GDM1 (cell line): Measurements from ENCODE around the gene TIPIN.
"Not testable (repeated sequence)": the region's sequence is repeated elsewhere in the genome, so short reads cannot be mapped to it uniquely, and the experiment has no call there.

Experiments
- DNase-seq: peaks from one replicate; lab custom pipeline; 2025; lab: John Stamatoyannopoulos, UW

The TIPIN gene

DNA sequence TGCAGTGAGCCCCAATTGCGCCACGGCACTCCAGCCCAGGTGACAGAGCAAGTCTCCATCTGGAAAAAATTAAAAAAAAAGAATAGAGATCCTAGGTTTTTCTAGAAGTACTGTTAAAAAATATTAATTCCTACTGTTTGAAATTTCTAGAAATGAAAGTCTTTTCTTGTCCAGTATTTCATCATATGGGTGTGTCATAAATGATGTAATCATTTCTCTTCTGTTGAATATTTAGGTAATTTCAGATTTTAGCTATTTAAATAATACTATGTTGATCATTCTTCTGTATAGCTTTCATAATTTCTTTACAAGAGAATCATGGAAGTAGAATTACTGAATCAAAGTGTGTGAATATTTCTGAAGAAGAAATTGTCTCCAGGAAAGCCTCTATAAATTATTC, 24.9 kb upstream of the TIPIN start:
- DNase-seq, result not testable (repeated sequence)

GRCh38 chr15:66378814-66379430, 22.4 kb upstream of the TIPIN start:
- DNase-seq, result no peak

DNA sequence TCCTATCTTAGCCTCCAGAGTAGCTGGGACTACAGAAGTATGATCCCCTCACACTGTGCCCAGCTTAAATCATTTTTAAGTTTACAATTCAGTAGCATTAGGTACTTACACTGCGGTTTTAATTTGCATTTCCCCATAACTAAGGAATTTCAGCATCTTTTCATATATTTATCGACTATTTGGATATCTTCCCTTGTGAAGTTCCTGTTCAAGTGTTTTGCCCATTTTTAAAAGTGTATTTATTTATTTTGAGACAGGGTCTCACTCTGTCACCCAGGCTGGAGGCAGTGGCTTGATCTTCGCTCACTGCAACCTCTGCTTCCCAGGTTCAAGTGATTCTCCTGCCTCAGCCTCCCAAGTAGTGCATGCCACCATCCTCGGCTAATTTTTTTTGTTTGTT, 17.7 kb upstream of the TIPIN start:
- DNase-seq, result no peak

- no peak for DNase-seq
Measured at GRCh38 chr15:66369773-66370651, 13.5 kb upstream of the TIPIN start.

- DNase-seq, result no peak
Measured at GRCh38 chr15:66364944-66365528, 8.6 kb upstream of the TIPIN start.

DNA sequence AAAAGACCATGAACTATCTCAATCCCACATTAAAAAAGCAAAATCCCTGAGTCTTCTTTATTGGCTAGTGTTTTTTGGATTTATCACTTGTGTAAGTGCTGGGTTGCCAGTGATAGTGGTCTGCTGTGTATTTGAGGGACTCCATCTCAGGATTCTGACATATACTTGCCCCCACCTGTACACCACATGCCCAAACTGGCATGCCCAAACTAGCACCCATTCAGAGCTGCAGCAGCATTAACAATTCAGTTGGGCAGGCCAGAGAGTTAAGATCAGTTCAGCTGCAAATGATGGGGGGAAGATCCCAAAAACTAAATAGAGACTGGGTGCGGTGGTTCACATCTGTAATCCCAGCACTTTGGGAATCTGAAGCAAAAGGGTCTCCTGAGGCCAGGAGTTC, 6.3 kb upstream of the TIPIN start:
- no peak for DNase-seq

GRCh38 chr15:66361745-66362460, 5.4 kb upstream of the TIPIN start:
- not testable (repeated sequence) for DNase-seq

- no peak for DNase-seq
Measured at GRCh38 chr15:66359740-66360139, 3.3 kb upstream of the TIPIN start.

DNA sequence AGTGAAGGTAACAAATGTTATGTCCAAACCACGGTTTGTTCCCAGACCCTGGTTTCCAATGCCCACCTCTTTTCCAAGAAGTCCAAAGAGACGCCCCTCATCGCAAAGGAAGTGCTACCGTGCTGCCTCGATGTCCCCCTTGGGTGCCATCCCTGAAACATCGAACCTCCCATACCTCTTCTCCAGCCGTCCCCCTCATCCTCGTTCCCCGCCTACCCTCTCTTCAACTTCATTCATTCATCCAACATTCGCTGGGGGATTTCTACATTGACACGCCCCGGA, 467 bp downstream of the TIPIN start:
- DNase-seq, result no peak

GRCh38 chr15:66348530-66348929, 8.0 kb downstream of the TIPIN start:
- not testable (repeated sequence) for DNase-seq

DNA sequence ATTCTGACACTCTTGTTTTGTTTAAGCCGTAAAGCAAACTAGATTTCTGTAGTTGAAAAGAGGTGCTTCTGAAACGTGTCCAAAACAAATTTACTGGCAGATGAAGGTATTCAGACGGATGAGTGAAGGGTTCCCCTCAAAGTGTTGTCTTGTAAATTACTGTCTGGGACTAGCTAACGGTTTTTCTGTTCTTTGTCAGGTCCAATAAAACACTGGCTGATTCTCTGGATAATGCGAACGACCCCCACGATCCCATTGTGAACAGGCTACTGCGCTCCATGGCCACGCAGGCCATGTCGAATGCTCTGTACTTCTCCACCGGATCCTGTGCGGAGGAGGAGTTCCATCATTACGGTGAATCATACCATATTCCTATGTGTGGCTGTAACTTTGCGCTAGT, 27.7 kb downstream of the TIPIN start:
- no peak for DNase-seq

DNA sequence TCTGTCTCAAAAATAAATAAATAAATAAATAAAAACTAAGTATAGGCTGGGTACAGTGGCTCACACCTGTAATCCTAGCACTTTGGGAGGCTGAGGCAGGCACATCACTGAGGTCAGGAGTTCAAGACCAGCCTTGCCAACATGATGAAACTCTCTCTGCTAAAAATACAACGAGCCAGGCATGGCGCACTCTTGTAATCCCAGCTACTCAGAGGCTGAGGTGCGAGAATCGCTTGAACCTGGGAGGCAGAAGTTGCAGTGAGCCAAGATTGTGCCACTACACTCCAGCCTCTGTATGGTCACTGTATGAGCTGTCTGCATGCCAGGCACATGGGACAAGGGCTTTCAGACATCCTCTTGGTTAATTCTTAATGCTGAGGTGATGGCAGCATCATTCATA, 28.7 kb downstream of the TIPIN start:
- no peak for DNase-seq

- DNase-seq, result no peak
Measured at GRCh38 chr15:66326051-66326450, 30.4 kb downstream of the TIPIN start.

DNA sequence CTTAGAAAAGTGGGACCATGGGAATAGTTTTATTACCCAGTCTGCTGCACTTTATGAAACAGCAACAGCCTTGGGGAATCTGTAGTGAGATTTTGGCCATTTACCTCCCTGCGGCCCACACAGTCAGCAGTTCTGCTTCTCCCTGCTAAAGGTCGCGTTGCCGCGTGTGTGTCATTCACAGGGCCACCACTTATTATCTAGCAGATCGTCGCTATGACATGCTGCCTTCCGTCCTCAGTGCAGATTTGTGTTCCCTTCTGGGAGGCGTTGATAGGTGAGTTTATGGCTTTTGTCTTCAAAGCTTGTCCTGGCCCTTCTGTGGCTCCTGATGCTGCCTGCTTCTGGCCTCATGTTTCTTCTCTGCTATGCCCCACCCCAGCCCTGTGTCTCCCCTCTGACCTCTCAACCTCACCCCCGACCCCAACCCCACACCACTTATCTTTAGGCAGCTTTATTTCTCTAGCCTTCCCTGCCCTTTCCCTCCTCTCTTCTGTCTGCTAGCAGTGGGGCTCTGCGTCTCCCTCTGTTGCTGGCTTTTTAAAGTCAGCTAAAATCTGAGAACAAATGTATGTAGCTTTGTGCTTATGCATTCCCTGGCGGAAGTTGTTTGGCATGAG, 33.1 kb downstream of the TIPIN start:
- DNase-seq, result no peak

DNA sequence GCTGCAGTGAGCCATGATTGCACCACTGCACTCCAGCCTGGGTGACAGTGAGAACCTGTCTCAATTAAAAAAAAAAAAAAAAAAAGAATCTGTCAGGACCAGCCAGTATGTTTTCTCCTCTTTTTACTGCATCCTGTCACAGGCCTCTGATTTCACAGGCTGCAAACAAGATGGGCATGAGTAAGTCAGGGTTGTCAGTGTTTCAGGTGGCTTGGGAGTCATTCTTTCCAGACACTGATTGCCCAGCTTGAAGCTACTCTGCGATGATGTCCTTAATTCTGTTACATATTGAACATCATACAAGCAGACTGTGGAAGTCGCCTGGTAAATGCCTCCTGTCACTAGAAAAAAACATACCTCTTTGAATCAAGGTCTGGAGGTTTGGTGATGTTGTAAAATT, 44.3 kb downstream of the TIPIN start:
- DNase-seq, result no peak

GRCh38 chr15:66310786-66311185, 45.7 kb downstream of the TIPIN start:
- DNase-seq, result no peak

- no peak for DNase-seq
Measured at GRCh38 chr15:66309828-66310227, 46.7 kb downstream of the TIPIN start.

DNA sequence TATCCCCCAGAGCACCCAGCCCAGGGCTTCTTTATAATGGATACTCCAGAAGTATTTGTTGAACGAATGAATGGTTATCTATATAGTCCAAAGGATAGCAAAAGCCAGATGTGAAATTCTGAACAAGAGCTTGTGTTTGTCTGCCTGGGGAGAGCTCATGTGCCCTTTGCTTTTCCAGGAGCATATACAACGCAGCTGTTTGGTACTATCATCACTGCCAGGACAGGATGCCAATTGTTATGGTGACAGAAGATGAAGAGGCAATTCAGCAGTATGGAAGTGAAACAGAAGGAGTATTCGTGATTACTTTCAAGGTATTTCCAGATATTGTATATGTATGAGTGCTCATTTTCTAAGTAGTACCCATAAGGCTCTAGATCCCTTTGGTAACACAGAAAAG, 48.0 kb downstream of the TIPIN start:
- DNase-seq, result no peak

DNA sequence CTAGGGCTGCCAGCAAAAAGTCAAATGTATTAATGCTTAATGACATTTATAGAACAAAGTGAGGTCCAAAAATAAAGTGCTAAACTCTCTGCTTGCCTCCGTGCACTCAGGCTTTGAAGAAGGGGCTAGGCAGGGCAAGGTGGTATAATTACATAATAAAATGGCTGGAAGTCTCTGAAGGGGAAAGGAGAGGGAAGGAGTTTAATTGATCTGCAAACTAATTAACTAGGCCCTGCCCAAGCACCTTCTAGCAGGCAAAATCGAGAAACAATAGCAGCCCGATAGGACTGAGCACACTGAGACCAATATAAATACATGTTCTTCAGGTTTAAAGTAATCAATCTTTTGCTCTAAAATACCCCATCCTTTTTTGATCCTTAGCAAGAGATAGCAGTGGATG, 50.1 kb downstream of the TIPIN start:
- DNase-seq, result no peak

- DNase-seq, result not testable (repeated sequence)
Measured at GRCh38 chr15:66304425-66304824, 52.1 kb downstream of the TIPIN start.

DNA sequence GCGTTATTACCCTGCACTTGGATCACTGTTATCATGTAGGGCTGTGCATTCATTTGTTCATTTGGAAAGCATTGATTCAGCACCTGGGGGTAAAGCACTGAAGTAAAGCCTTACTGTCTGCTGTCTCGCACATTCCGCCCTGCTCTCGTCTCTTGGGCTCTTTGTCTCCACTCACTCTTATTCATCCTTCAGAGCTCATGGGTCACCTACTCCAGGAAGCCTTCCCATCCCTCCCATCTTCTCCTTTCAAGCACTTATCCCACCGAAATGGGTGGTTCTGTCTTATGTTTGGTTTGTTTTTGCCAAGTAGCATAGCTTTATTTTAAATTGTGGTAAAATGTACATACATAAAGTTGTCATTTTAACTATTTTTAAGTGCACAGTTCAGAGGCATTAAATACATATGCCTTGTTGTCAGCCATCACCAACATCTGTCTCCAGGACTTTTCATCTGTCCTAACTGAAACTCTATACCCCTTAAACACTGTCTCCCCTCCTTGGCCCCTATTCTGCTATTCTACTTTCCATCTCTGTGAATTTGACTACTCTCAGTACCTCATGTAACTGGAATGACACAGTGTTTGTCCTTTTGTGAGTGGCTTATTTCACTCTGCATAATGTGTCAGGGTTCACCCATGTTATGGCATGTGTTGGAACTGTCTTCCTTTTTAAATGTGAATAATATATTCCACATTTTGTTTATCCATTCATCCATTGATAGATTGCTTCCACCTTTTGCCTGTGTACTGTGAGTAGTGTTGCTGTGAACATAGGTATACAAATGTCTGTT, 53.8 kb downstream of the TIPIN start:
- no peak for DNase-seq
